CD4-positive, alpha-beta T cell treated with Interleukin-4 for 4 hours (primary cell): ENCODE results near the gene COQ5.

ENCODE experiments used
- DNase-seq: peaks from one replicate; pipeline ENCODE4 v3.0.0-alpha.2; 2020

The COQ5 gene

GRCh38 chr12:120480211-120480610, 48.7 kb downstream of the COQ5 start:
- DNase-seq = no peak

DNA sequence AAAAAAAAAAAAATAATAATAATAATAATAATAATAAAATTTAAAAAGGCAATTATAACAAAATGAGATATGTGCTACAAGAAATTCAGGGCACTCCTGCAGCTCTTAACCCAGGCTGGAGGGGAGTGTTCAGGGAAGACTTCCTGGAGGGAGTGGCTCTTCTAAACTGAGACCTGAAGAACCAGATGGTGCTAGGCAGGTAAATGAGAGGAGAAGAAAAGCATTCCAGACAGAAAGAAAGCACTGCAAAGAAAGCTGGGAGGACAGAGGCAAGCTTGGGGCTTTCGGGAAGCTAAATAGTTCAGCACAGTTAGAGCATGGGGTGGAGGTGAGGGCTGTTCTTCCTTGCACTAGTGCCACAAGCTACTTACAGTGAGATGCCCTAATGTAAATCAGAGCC, 49.5 kb downstream of the COQ5 start:
- no peak for DNase-seq

DNA sequence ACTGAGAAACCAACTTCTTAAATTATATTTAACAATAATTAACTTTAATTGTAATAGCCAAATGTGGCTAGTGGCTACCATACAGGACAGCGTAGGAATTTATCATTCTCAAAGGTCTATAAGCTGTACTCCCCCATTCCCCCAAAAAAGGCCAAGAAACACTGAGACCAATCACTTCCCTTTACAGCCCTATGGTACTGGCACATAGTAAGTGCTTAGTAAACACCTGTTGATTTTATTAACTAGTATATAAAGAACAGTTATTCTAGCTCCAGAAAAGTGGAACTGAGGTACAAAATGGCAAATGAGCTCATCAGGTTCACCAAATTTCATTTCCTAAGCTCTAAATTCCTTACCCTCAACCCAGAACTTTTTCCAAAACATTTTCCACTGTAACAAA, 53.3 kb downstream of the COQ5 start:
- no peak for DNase-seq

GRCh38 chr12:120474616-120474960, 54.4 kb downstream of the COQ5 start:
- no peak for DNase-seq

DNA sequence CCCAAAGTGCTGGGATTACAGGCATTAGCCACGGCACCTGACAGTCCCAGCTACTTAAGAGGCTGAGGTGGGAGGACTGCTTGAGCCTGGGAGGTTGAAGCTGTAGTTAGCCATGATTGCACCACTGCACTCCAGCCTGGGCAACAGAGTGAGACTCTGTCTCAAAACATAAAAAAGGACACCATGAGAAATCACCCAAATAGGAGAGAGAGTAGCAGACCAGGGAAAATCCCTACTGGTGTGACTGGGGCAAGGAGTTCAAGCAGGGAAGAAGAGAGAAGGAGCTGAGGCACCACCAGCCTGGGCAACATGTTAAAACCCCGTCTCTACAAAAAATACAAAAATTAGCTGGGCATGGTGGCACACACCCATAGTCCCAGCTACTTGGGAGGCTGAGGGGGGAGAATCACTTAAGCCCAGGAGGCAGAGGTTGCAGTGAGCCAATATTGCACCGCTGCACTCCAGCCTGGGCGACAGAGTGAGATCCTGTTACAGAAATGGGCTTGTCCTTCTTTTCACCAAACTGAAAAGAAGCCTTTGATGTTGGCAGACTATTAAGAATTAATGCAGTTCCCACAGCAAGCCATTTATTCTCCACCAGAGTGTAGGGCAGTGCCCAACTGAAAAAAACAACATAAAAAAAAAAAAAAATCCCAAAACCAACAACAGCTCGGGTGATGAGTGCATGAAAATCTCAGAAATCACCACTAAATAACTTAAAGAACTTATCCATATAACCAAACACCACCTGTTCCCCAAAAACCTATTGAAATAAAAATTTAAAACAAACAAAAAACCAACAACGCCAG, 54.9 kb downstream of the COQ5 start:
- no peak for DNase-seq

DNA sequence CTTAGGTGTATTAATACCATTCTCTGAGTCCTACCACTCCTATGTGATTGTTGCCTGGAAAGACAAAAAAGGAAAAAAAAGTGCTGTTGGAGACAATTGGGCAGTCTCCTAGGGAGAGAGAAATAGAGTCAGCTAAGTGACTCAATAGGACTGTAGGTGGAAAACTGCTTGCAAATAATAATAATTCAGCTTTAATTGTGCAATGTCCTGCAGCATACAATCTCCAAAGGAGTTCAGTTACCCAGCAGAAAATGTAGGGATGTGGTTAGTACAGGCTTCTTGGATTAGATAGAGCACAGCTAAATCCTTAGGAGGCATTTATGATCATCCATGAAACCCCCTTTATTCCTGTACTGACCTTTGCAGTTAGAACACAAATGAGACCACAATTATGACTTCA, 56.4 kb downstream of the COQ5 start:
- DNase-seq = no peak

GRCh38 chr12:120470150-120470784, 58.7 kb downstream of the COQ5 start:
- no peak for DNase-seq

DNA sequence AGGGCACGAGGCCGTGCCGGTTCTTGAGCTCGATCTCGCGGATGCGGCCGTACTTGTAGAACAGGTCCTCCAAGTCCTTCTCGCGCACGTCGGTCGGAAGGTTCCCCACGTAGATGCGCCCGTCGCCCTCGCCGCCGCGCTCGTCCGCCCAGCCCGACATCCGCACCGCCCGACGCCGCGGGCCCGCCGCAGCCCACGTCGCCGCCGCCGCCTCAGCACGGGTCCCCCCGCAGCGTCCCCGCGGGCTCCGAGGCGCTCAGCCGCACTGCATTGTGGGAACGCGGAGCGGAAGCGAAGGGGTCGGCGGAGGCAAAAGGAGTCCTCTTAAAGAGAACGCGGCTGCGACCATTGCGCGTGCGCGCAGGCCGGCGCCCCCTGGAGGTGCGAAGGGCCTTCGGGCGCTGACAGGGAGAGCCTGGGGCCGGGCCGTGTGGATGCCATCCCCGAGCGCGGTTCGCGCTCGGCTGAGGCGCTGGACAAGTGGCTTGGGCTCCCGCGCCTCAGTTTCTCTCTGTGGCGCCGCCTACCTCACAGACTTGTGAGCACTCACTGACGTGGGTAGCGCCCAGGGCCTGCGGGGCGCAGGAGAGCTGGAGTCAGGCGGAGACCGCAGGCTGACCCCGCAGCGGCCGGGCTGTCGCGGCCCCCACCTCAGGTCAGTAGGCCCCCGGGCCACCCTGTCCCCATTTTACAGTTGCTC, 59.4 kb downstream of the COQ5 start, which contains the start of gene SRSF9:
TSS of gene SRSF9 (minus strand) at position 299 of the 700 bp plus-strand sequence. CDS start at position 160, 139 bp downstream.
- peak; percentile 97 for DNase-seq

- DNase-seq = peak; percentile 48
These were observed 60.0 kb downstream of the COQ5 start for GRCh38 chr12:120468821-120469449.

DNA sequence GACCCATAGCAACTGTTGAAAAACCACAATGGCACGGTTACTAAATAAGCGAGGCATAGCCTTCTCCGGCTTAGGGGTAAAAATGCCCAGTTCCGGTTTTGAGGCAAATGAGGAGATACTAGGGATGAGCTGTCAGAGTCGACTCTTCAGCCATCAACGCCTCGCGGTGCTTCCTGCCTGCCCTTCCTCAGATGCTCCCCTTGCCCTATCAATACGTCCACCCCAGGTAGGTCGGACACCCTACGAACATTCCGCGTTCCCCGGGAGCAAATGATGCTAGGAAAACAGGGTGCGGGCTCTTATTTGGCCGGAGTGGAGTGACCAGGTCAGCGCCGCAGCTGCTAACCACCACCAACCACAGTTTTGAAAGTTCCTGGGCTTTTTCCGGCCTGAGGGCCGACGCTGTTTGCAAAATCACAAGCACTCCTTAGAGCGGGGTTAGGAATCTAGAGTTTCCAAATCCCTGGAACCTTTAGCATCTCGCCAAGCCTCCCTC, 60.6 kb downstream of the COQ5 start:
- peak; percentile 15 for DNase-seq

GRCh38 chr12:120467439-120467838, 61.5 kb downstream of the COQ5 start:
- DNase-seq = no peak

GRCh38 chr12:120466560-120467315, 62.2 kb downstream of the COQ5 start:
- DNase-seq = peak; percentile 47

DNA sequence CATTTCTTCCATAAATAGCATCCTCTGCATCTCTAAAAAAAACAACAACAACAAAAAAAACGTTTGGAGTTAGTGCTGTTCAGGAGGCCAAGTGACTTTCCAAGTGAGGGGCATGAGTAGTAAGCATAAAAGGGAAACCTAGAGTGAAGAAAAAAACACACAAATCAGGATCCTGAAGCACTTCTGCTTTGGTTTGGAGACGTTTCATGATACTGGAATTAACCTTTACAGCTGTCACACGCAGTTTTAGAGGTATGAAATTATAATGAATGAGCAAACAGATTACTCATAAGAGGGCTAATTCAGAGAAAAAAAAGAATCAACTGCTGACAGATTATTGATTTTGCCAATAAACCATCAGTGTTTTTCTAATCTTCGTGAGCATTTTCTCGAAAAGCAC, 63.2 kb downstream of the COQ5 start:
- DNase-seq = no peak

DNA sequence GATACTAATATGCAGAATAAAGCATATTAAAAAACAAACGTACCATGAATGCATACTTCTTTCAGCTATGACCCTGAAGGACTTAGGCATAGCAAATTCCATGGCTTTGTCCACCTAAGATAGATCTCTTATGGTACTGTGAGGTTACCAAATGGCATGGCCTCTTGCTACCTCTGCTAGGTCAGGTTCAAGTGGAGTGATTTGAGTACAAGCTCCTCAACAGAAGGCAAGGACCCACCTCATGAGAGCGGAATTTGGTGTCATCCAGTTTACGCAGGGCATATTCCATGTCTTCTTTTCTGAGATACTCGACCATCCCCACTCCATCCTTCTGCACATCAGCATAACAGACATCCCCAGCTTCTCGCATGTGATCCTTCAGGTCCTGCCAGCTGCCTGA, 65.2 kb downstream of the COQ5 start:
- no peak for DNase-seq

- DNase-seq = no peak
These were observed 66.8 kb downstream of the COQ5 start for GRCh38 chr12:120462099-120462640.

DNA sequence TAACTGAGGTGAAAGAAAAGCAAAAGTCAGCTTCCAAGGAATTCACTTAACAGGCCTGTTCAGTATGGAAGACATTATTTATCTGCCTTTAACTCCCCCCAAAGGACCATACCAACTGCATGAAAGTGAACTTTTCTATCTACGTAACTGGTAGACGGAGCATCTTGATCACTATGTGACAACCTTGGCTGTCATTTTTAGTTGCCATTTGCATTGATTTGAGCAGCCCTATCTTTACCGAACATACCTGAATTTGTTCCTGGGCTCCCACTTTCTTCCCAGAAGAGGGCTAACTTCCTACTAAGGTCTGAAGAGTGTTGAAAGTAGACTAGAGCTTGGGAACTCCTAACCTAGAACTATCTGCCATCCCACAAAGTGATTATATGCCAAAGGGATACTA, 68.8 kb downstream of the COQ5 start:
- DNase-seq = no peak

DNA sequence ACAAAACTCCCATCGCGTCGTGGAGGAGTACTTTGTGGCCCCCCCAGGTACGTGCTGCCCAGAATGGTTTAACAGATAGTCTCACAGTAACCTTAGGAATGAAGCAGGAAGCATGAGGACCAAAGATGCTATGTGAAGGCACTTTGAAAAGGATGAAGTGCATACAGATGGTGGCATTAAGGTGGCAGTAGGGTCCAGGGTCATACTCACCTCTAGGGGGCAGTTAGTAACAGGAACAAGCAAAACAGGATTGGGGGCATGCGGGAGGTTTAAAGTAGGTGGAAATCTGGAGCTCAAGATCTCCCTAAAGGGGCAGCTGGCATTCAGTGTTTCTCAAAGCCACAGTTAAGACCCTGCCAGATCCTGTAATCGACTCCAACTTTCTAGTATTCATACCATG, 71.8 kb downstream of the COQ5 start:
- DNase-seq = no peak

DNA sequence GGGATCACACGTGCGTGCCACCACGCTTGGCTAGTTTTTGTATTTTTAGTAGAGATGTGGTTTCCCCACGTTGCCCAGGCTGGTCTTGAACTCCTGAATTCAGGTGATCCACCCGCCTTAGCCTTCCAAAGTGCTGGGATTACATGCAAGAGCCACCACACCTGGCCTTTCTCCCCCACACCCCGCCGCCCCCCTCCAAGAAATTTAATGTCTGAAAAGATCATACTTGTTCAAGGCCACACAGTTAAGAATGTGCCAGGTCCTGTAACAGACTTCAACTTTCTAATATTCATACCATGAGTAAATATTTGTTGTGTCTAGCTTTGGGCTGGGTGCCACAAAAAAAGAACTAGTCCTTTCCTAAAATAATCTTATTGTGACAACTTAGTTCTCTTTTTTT, 73.7 kb downstream of the COQ5 start:
- no peak for DNase-seq

DNA sequence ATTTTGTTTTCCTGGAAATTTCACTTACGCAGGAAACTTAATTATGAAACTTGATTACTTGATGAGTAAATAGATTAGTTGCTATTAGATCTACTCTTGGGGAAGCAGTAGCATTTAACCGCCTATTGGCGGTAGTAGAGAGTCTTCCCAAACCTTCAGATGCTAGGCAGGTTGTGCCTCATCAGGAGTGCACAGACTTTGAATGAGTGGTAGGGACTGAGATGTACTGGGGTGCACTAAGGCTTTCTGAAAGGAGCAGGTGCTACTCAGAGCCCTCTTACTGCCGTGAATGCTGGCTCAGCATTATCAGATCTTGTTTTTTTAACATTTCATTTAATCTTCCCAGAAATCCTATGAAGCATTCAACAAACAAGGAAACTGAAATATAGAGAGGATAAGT, 75.0 kb downstream of the COQ5 start:
- peak; percentile 51 for DNase-seq
